PC-3 (cell line): ENCODE measurements around the gene COL16A1. TPM values are rescaled to one million over a fixed set of nuclear protein-coding genes. Genes with fewer than 3 reads are reported as not detected.

Experiments used
- ATAC-seq: fragments of 200-7000 bp; cut with Tn5 transposase; 2 replicates; pipeline ENCODE4 v1.9.1; 2020; ENCODE audit warnings: mild to moderate bottlenecking, moderate library complexity
- BruUV-seq: library from RNA; stranded (reverse); fragments of 400-500 nt; replicated peaks from 2 replicates; lab custom pipeline; 2021; lab: Mats Ljungman, UMichigan
- CTCF ChIA-PET: fragments of 300-600 bp; sonication (Branson Sonifier 250); formaldehyde crosslinking; loops from one replicate; lab custom pipeline; 2022; ENCODE audit warnings: antibody characterized with exemption; lab: Charles Lee
- POLR2A ChIA-PET: fragments of 300-600 bp; sonication (Branson Sonifier 250); formaldehyde crosslinking; loops from one replicate; lab custom pipeline; 2022; ENCODE audit warnings: antibody characterized with exemption; ENCODE audit not compliant: unreplicated experiment; lab: Charles Lee
- DNase-seq: peaks from one replicate; pipeline ENCODE4 v3.0.0-alpha.2; 2015
- H2AFZ ChIP-seq: fragments of 300-600 bp; sonication (generic); 2 replicates; pipeline ENCODE4 v1.6.0; 2016; ENCODE audit warnings: antibody characterized with exemption, low read length
- H3F3A ChIP-seq: fragments of 300-600 bp; sonication (generic); one replicate; pipeline ENCODE4 v1.6.0; 2017; ENCODE audit warnings: antibody characterized with exemption, low read length, control low read depth, mild to moderate bottlenecking; ENCODE audit not compliant: unreplicated experiment
- H3K27ac ChIP-seq: fragments of 300-600 bp; sonication (generic); 2 replicates; pipeline ENCODE4 v1.5.1; 2016; ENCODE audit warnings: mild to moderate bottlenecking, low read length
- H3K27me3 ChIP-seq: fragments of 300-600 bp; sonication (generic); 2 replicates; pipeline ENCODE4 v1.6.1; 2016; ENCODE audit warnings: low read length, mixed read lengths
- H3K36me3 ChIP-seq: fragments of 300-600 bp; sonication (generic); 2 replicates; pipeline ENCODE4 v1.6.1; 2016; ENCODE audit warnings: low read depth, mixed run types, low read length, mixed read lengths
- H3K4me1 ChIP-seq: fragments of 300-600 bp; sonication (generic); 2 replicates; pipeline ENCODE4 v1.5.1; 2016; ENCODE audit warnings: low read length; ENCODE audit not compliant: insufficient read depth
- H3K4me2 ChIP-seq: fragments of 300-600 bp; sonication (generic); 2 replicates; pipeline ENCODE4 v1.6.0; 2016; ENCODE audit warnings: low read length
- H3K4me3 ChIP-seq: fragments of 300-600 bp; sonication (generic); 2 replicates; pipeline ENCODE4 v1.5.1; 2016; ENCODE audit warnings: mild to moderate bottlenecking, low read length, mixed read lengths
- H3K79me2 ChIP-seq: fragments of 300-600 bp; sonication (generic); 2 replicates; pipeline ENCODE4 v1.6.1; 2017; ENCODE audit warnings: low read length, mixed read lengths
- H3K9ac ChIP-seq: fragments of 300-600 bp; sonication (generic); 2 replicates; pipeline ENCODE4 v1.6.0; 2016; ENCODE audit warnings: mild to moderate bottlenecking, low read length
- H3K9me2 ChIP-seq: fragments of 300-600 bp; sonication (generic); replicated peaks from 2 replicates; pipeline ENCODE4 v1.6.1; 2016; ENCODE audit warnings: mixed run types, low read length, mixed read lengths
- H3K9me3 ChIP-seq: fragments of 300-600 bp; sonication (generic); 2 replicates; pipeline ENCODE4 v1.6.1; 2016; ENCODE audit warnings: low read length, mixed read lengths
- H4K20me1 ChIP-seq: fragments of 300-600 bp; sonication (generic); 2 replicates; pipeline ENCODE4 v1.6.1; 2016; ENCODE audit warnings: low read length, mixed read lengths
- CTCF ChIP-seq: fragments of 300-600 bp; sonication (generic); conservative IDR thresholded peaks from 2 replicates; pipeline ENCODE4 v1.5.1; 2017; ENCODE audit warnings: antibody characterized with exemption, low read depth, mild to moderate bottlenecking, low read length
- EZH2 ChIP-seq: fragments of 300-600 bp; sonication (generic); IDR thresholded peaks from one replicate; pipeline ENCODE4 v1.6.1; 2017; ENCODE audit warnings: antibody characterized with exemption, mild to moderate bottlenecking, low read length; ENCODE audit not compliant: unreplicated experiment
- EZH2phosphoT487 ChIP-seq: fragments of 300-600 bp; sonication (generic); IDR thresholded peaks from 2 replicates; pipeline ENCODE4 v1.6.1; 2018; ENCODE audit warnings: mild to moderate bottlenecking, antibody characterized with exemption, low read length, borderline replicate concordance
- intact Hi-C: fragments of 100-400 bp; cut with micrococcal nuclease; formaldehyde crosslinking; loops from 2 replicates; pipeline ENCODE4 v1.9.0; 2023
- total RNA-seq: library from RNA; depleted of rRNA; stranded (reverse); fragments of >200 nt; gene quantifications from 2 replicates; pipeline ENCODE4 v1.2.3, GENCODE V29; 2014

COL16A1 gene
- total RNA-seq, 1 experiment from 2014 or later: 5.0 TPM

GRCh38 chr1:31691446-31691845 lies 12.4 kb downstream of the COL16A1 start:
- BruUV-seq: no TSS peak
- no peak overlapping the region for H3K4me2 ChIP-seq
- H3K27ac ChIP-seq: no peak overlapping the region
- no peak for TF ChIP-seq EZH2phosphoT487
- TF ChIP-seq CTCF: no peak
- TF ChIP-seq EZH2: no peak
- intact Hi-C loops: no loop called here
- H3K9me3 ChIP-seq: no peaks in the 10 kb centered on the region
- no peaks in the 10 kb centered on the region for H3K36me3 ChIP-seq
- no peaks in the 10 kb centered on the region for H4K20me1 ChIP-seq
- H2AFZ ChIP-seq: no peak overlapping the region
- POLR2A ChIA-PET: interaction anchor here (0.7 kb wide), 1 partner anchor 428 kb away, joined by 3 read pairs; no protein-coding TSS in a partner anchor
- no peak overlapping the region for H3K4me3 ChIP-seq
- DNase-seq (no peak), ATAC-seq (no peak)
- CTCF ChIA-PET: no interaction called here
- no peaks in the 10 kb centered on the region for H3K9me2 ChIP-seq
- H3K9ac ChIP-seq: no peak overlapping the region
- no peaks in the 10 kb centered on the region for H3K27me3 ChIP-seq
- H3K79me2 ChIP-seq: no peaks in the 10 kb centered on the region
- H3F3A ChIP-seq: no peaks in the 10 kb centered on the region
- H3K4me1 ChIP-seq: peaks cover 27% of the 10 kb centered on the region

- no peaks in the 10 kb centered on the region for H3K36me3 ChIP-seq
- ChIA-PET CTCF (no interaction called here), POLR2A (no interaction called here)
- DNase-seq (no peak), ATAC-seq (no peak)
- no peak for TF ChIP-seq EZH2phosphoT487
- no peak for TF ChIP-seq CTCF
- no peak for TF ChIP-seq EZH2
- BruUV-seq: no TSS peak
- no peak overlapping the region for H3K4me3 ChIP-seq
- no peak overlapping the region for H3K4me2 ChIP-seq
- no peaks in the 10 kb centered on the region for H4K20me1 ChIP-seq
- no peaks in the 10 kb centered on the region for H3F3A ChIP-seq
- H2AFZ ChIP-seq: no peak overlapping the region
- H3K27ac ChIP-seq: no peak overlapping the region
- H3K9ac ChIP-seq: no peak overlapping the region
- no peaks in the 10 kb centered on the region for H3K79me2 ChIP-seq
- peaks cover 27% of the 10 kb centered on the region for H3K4me1 ChIP-seq
- no peaks in the 10 kb centered on the region for H3K27me3 ChIP-seq
- H3K9me3 ChIP-seq: no peaks in the 10 kb centered on the region
- intact Hi-C loops: no loop called here
- H3K9me2 ChIP-seq: no peaks in the 10 kb centered on the region
Observed at GRCh38 chr1:31690921-31691320, 12.9 kb downstream of the COL16A1 start.

GRCh38 chr1:31689854-31690253 lies 14.0 kb downstream of the COL16A1 start:
- intact Hi-C loops: no loop called here
- no peak for TF ChIP-seq CTCF
- TF ChIP-seq EZH2: no peak
- no peak for TF ChIP-seq EZH2phosphoT487
- H3K9me3 ChIP-seq: no peaks in the 10 kb centered on the region
- H3K79me2 ChIP-seq: no peaks in the 10 kb centered on the region
- ChIA-PET POLR2A (no interaction called here), CTCF (no interaction called here)
- peak overlapping the region; percentile 70 for H3K4me2 ChIP-seq
- H3K27ac ChIP-seq: peak overlapping the region; percentile 35
- peaks cover 27% of the 10 kb centered on the region for H3K4me1 ChIP-seq
- no peaks in the 10 kb centered on the region for H3K27me3 ChIP-seq
- H3K9ac ChIP-seq: peak overlapping the region; percentile 10; the same call in 1 of the 2 replicates
- BruUV-seq: no TSS peak
- no peaks in the 10 kb centered on the region for H4K20me1 ChIP-seq
- DNase-seq (peak; percentile 92), ATAC-seq (peak; percentile 92)
- H3K36me3 ChIP-seq: no peaks in the 10 kb centered on the region
- no peak overlapping the region for H2AFZ ChIP-seq
- H3K9me2 ChIP-seq: no peaks in the 10 kb centered on the region
- no peaks in the 10 kb centered on the region for H3F3A ChIP-seq
- H3K4me3 ChIP-seq: no peak overlapping the region
